DOHH2 (cell line): Measurements from ENCODE around the gene APMAP.

ENCODE experiments used
- H3F3A ChIP-seq: fragments of 200-600 bp; sonication (generic), shearing (Covaris generic); 2 replicates; pipeline ENCODE4 v1.6.0; 2016; ENCODE audit warnings: antibody characterized with exemption, mild to moderate bottlenecking; ENCODE audit not compliant: control insufficient read depth, insufficient read depth
- H3K27ac ChIP-seq: fragments of 200-600 bp; sonication (generic); 2 replicates; pipeline ENCODE4 v1.5.1; 2014; ENCODE audit warnings: low read depth, mild to moderate bottlenecking, low read length, moderate library complexity
- H3K27me3 ChIP-seq: fragments of 200-600 bp; sonication (generic); 2 replicates; pipeline ENCODE4 v1.6.1; 2014; ENCODE audit warnings: mild to moderate bottlenecking, low read length, mixed read lengths; ENCODE audit not compliant: control insufficient read depth
- H3K36me3 ChIP-seq: fragments of 200-600 bp; sonication (generic); 2 replicates; pipeline ENCODE4 v1.6.1; 2014; ENCODE audit warnings: mild to moderate bottlenecking, low read length, moderate library complexity, mixed read lengths; ENCODE audit not compliant: control insufficient read depth
- H3K4me1 ChIP-seq: fragments of 200-600 bp; sonication (generic); 2 replicates; pipeline ENCODE4 v1.6.1; 2014; ENCODE audit warnings: mild to moderate bottlenecking, low read length, mixed read lengths; ENCODE audit not compliant: control insufficient read depth
- H3K4me2 ChIP-seq: fragments of 200-600 bp; sonication (generic); 2 replicates; pipeline ENCODE4 v1.6.0; 2014; ENCODE audit warnings: mild to moderate bottlenecking, low read length, moderate library complexity
- H3K4me3 ChIP-seq: fragments of 200-600 bp; sonication (generic); 2 replicates; pipeline ENCODE4 v1.5.1; 2014; ENCODE audit warnings: mild to moderate bottlenecking, low read length, mixed read lengths
- H3K79me2 ChIP-seq: fragments of 200-600 bp; sonication (generic); 2 replicates; pipeline ENCODE4 v1.6.1; 2014; ENCODE audit warnings: mild to moderate bottlenecking, low read length, mixed read lengths; ENCODE audit not compliant: control insufficient read depth
- H3K9me2 ChIP-seq: fragments of 200-600 bp; sonication (generic); replicated peaks from 2 replicates; pipeline ENCODE4 v1.6.1; 2014; ENCODE audit warnings: mild to moderate bottlenecking, low read length, mixed read lengths; ENCODE audit not compliant: control insufficient read depth
- H3K9me3 ChIP-seq: fragments of 200-600 bp; sonication (generic); 2 replicates; pipeline ENCODE4 v1.6.1; 2014; ENCODE audit warnings: antibody characterized with exemption, low read length, mixed read lengths; ENCODE audit not compliant: control insufficient read depth, insufficient read depth
- H4K20me1 ChIP-seq: fragments of 200-600 bp; sonication (generic); 2 replicates; pipeline ENCODE4 v1.6.0; 2014; ENCODE audit warnings: low read depth, mild to moderate bottlenecking, antibody characterized with exemption, low read length, moderate library complexity; ENCODE audit not compliant: control insufficient read depth, insufficient read depth
- CTCF ChIP-seq: fragments of 200-600 bp; sonication (generic); IDR thresholded peaks from one replicate; pipeline ENCODE4 v1.5.1; 2014; ENCODE audit warnings: antibody characterized with exemption, mild to moderate bottlenecking, low read depth, low read length; ENCODE audit not compliant: poor library complexity, severe bottlenecking
- EZH2phosphoT487 ChIP-seq: fragments of 200-600 bp; sonication (generic); IDR thresholded peaks from 2 replicates; pipeline ENCODE4 v1.6.1; 2017; ENCODE audit warnings: borderline replicate concordance, mild to moderate bottlenecking, antibody characterized with exemption, low read length, moderate library complexity, mixed read lengths

Gene APMAP

GRCh38 chr20:24913076-24913628 lies 79.4 kb downstream of the APMAP start:
- Histone ChIP-seq H3K9me2 (no peaks in the 10 kb centered on the region), H3K4me3 (no peak overlapping the region), H3K9me3 (no peaks in the 10 kb centered on the region), H3K27me3 (peaks cover 2% of the 10 kb centered on the region; the same call in 1 of the 2 replicates), H3K36me3 (no peaks in the 10 kb centered on the region), H4K20me1 (no peaks in the 10 kb centered on the region), H3K27ac (no peak overlapping the region), H3K4me2 (no peak overlapping the region), H3K79me2 (no peaks in the 10 kb centered on the region), H3K4me1 (no peaks in the 10 kb centered on the region), H3F3A (no peaks in the 10 kb centered on the region)
- TF ChIP-seq EZH2phosphoT487, result no peak
- TF ChIP-seq CTCF, result no peak
